ENCODE measurements around the gene ASIC2. TPM values are rescaled to one million over a fixed set of nuclear protein-coding genes. Genes with fewer than 3 reads are reported as not detected.

ASIC2 gene
- total and polyA plus RNA-seq, 2 experiments from 2014 or later, result 0.52 to 2.8 TPM

GRCh38 chr17:33266116-33266515 lies 27.0 kb downstream of the ASIC2 start (continued):
- TF ChIP-seq ZNF462 (CRISPR knock-in tag; IDR thresholded peaks at IDR 0.05), result no peak
- no peak for TF ChIP-seq REST (IDR thresholded peaks at IDR 0.05; ENCODE audit: unreplicated experiment)
- no peak for TF ChIP-seq JUNB (IDR thresholded peaks at IDR 0.05; ENCODE audit: unreplicated experiment)

GRCh38 chr17:33263396-33263795 lies 29.7 kb downstream of the ASIC2 start:
- H2AFZ ChIP-seq, result no peak overlapping the region
- H3K4me2 ChIP-seq, result no peak overlapping the region
- Mint-ChIP-seq H3K27me3 (ENCODE audit: insufficient read depth, low read depth, poor library complexity) (peaks cover 3% of the 10 kb centered on the region), H3K4me1 (peaks cover 23% of the 10 kb centered on the region), H3K36me3 (ENCODE audit: low read depth) (no peaks in the 10 kb centered on the region), H3K4me3 (no peak overlapping the region), H3K9me3 (no peaks in the 10 kb centered on the region), H3K27ac (no peak overlapping the region)
- no peak overlapping the region for H3K27ac ChIP-seq (ENCODE audit: low read depth)
- H4K20me1 ChIP-seq (replicated peaks; ENCODE audit: insufficient read depth), result no peaks in the 10 kb centered on the region; the same call in 1 of the 2 replicates
- H3K79me2 ChIP-seq (replicated peaks; ENCODE audit: insufficient read depth), result no peaks in the 10 kb centered on the region
- H3K9me2 ChIP-seq (ENCODE audit: insufficient read depth), result no peaks in the 10 kb centered on the region
- no peak for DNase-seq (ENCODE audit: low spot score)
- H3K4me1 ChIP-seq (ENCODE audit: insufficient read depth), result peaks cover 13% of the 10 kb centered on the region; the same call in 1 of the 2 replicates
- no peaks in the 10 kb centered on the region for H3F3A ChIP-seq (replicated peaks; ENCODE audit: low read depth)
- ATAC-seq, result no peak
- H3K27me3 ChIP-seq (ENCODE audit: insufficient read depth), result no peaks in the 10 kb centered on the region
- no peak overlapping the region for H3K4me3 ChIP-seq
- no peaks in the 10 kb centered on the region for H3K36me3 ChIP-seq (ENCODE audit: insufficient read depth)
- TF ChIP-seq EZH2phosphoT487 (IDR thresholded peaks at IDR 0.05; ENCODE audit: unreplicated experiment) (no peak), POLR2AphosphoS5 (IDR thresholded peaks at IDR 0.05; ENCODE audit: low read depth) (no peak), ZNF462 (CRISPR knock-in tag; IDR thresholded peaks at IDR 0.05) (no peak), ZNF331 (CRISPR knock-in tag; IDR thresholded peaks at IDR 0.05; ENCODE audit: low read depth) (no peak)
